Left lung (tissue), 14 donors: ENCODE results near the gene ACOX2. TPM values are rescaled to one million over a fixed set of nuclear protein-coding genes. Genes with fewer than 3 reads are reported as not detected.
A peak's percentile ranks its signal among the peaks of the same experiment; 100 is the strongest.

Experiments
- ATAC-seq: fragments of 200-7000 bp; cut with Tn5 transposase; one replicate; pipeline ENCODE4 v1.9.1; 2020; ENCODE audit warnings: moderate library complexity
- DNase-seq, 4 donors: peaks; one replicate each; pipeline ENCODE4 v3.0.0-alpha.2; 2013 to 2020
- H3K27ac ChIP-seq, 2 donors: fragments of 200-600 bp; sonication (generic) in 1 of 2; one replicate each; pipeline versions ENCODE4 v1.5.0 to v1.8.0; 2020 to 2021
- H3K27me3 ChIP-seq, 2 donors: fragments of 200-600 bp; sonication (generic) in 1 of 2; one replicate each; pipeline versions ENCODE4 v1.5.0 to v1.8.0; 2020 to 2021
- H3K36me3 ChIP-seq, 2 donors: fragments of 200-600 bp; sonication (generic) in 1 of 2; one replicate each; pipeline versions ENCODE4 v1.5.0 to v1.8.0; 2020 to 2021
- H3K4me1 ChIP-seq, 2 donors: fragments of 200-600 bp; one replicate each; pipeline ENCODE4 v1.8.0; 2021
- H3K4me3 ChIP-seq, 2 donors: fragments of 200-600 bp; sonication (generic) in 1 of 2; one replicate each; pipeline versions ENCODE4 v1.5.0 to v1.8.0; 2020 to 2021; ENCODE audit warnings: mild to moderate bottlenecking in 1 of 2
- H3K9me3 ChIP-seq, 2 donors: fragments of 200-600 bp; sonication (generic) in 1 of 2; one replicate each; pipeline versions ENCODE4 v1.5.0 to v1.8.0; 2020 to 2021
- intact Hi-C, 2 donors: fragments of 100-400 bp; cut with DNase I; formaldehyde crosslinking; loops; one replicate each; pipeline versions ENCODE4 v1.11.2 to v1.14.2; 2022
- long read RNA-seq, 12 donors: library from polyadenylated mRNA in 2 of 12; unstranded in 2 of 12; transcript quantifications; one replicate each; pipeline ENCODE4 v2.0.0 and lab custom pipeline, GENCODE V29; 2019 to 2026
- polyA plus RNA-seq, 6 donors: library from polyadenylated mRNA; unstranded; fragments of 120-200 nt; gene quantifications; one replicate each; pipeline ENCODE4 v1.2.1, GENCODE V29; 2013; ENCODE audit not compliant: insufficient read length in 6 of 6
- total RNA-seq, 2 donors: library from RNA; stranded (reverse); fragmentation: NEBNext Ultra II Directional; extraction: Animal tissue kit (Norgen Biotek cat#: 25700); gene quantifications; one replicate each; pipeline ENCODE4 v1.2.1, GENCODE V29; 2021
- TF ChIP-seq, protein P1 (sequence below), 2 donors: fragments of 200-600 bp; sonication (generic) in 1 of 2; IDR thresholded peaks; one replicate each; pipeline versions ENCODE4 v1.5.0 to v1.8.0; 2021; ENCODE audit warnings: antibody characterized with exemption in 2 of 2
- donor health status: DM: no; HTN: yes; CAD: no.
- donor health status: DM: no; HTN: no; CAD: no.

ACOX2 gene
- 10 to 100 TPM in 1 of 2 donors, 1 to 10 TPM in 1; 9.8 to 31.0 TPM for total RNA-seq
- 10 to 100 TPM; 39.2 to 58.1 (median 47.4) TPM for polyA plus RNA-seq
- long read RNA-seq, donor 1, partial matches to known transcripts = 5 of 10 reads
- long read RNA-seq, donor 1, other reads (novel, unspliced or antisense) = 0 of 10 reads
- long read RNA-seq, donor 2, partial matches to known transcripts = 0 of 2 reads
- long read RNA-seq, donor 2, other reads (novel, unspliced or antisense) = 0 of 2 reads
- long read RNA-seq, donor 3, partial matches to known transcripts = 0 of 1 reads
- long read RNA-seq, donor 3, other reads (novel, unspliced or antisense) = 0 of 1 reads
- long read RNA-seq, donor 4, transcript ACOX2-201 (15 exons, 2,426 nt) = major isoform, 5 of 7 reads
- long read RNA-seq, donor 4, partial matches to known transcripts = 1 of 7 reads
- long read RNA-seq, donor 4, other reads (novel, unspliced or antisense) = 0 of 7 reads
- long read RNA-seq, donor 5, partial matches to known transcripts = 0 of 4 reads
- long read RNA-seq, donor 5, other reads (novel, unspliced or antisense) = 0 of 4 reads
- long read RNA-seq, donor 6, partial matches to known transcripts = 0 of 4 reads
- long read RNA-seq, donor 6, other reads (novel, unspliced or antisense) = 0 of 4 reads
- long read RNA-seq, donor 7, partial matches to known transcripts = 0 of 1 reads
- long read RNA-seq, donor 7, other reads (novel, unspliced or antisense) = 0 of 1 reads
- long read RNA-seq, donor 8, partial matches to known transcripts = 0 of 2 reads
- long read RNA-seq, donor 8, other reads (novel, unspliced or antisense) = 0 of 2 reads
- long read RNA-seq, donor 9 = 0 reads
- long read RNA-seq, donor 10, partial matches to known transcripts = 0 of 3 reads
- long read RNA-seq, donor 10, other reads (novel, unspliced or antisense) = 1 of 3 reads
- long read RNA-seq, donor 11, partial matches to known transcripts = 0 of 1 reads
- long read RNA-seq, donor 11, other reads (novel, unspliced or antisense) = 0 of 1 reads
- long read RNA-seq, donor 12 = 0 reads

GRCh38 chr3:58536501-58537411, at the start of gene ACOX2:
TSS of gene ACOX2 (minus strand) at chr3:58537190. CDS start at chr3:58535106, 2,084 bp downstream.
- Histone ChIP-seq H3K36me3 (no peaks in the 10 kb centered on the region), H3K27ac (peak within 1 kb of the TSS; percentile 53 to 69), H3K9me3 (no peaks in the 10 kb centered on the region), H3K4me3 (peak within 1 kb of the TSS; percentile 8 to 25), H3K4me1 (peaks cover 12 to 30% of the 10 kb centered on the region in 2 donors), H3K27me3 (no peaks in the 10 kb centered on the region)
- DNase-seq (peak; percentile 63 to 87 (median 85)), ATAC-seq (peak; percentile 93)
- intact Hi-C loops = no loop called here
- TF ChIP-seq, protein P1, sequence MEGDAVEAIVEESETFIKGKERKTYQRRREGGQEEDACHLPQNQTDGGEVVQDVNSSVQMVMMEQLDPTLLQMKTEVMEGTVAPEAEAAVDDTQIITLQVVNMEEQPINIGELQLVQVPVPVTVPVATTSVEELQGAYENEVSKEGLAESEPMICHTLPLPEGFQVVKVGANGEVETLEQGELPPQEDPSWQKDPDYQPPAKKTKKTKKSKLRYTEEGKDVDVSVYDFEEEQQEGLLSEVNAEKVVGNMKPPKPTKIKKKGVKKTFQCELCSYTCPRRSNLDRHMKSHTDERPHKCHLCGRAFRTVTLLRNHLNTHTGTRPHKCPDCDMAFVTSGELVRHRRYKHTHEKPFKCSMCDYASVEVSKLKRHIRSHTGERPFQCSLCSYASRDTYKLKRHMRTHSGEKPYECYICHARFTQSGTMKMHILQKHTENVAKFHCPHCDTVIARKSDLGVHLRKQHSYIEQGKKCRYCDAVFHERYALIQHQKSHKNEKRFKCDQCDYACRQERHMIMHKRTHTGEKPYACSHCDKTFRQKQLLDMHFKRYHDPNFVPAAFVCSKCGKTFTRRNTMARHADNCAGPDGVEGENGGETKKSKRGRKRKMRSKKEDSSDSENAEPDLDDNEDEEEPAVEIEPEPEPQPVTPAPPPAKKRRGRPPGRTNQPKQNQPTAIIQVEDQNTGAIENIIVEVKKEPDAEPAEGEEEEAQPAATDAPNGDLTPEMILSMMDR (IDR thresholded peaks at IDR 0.05) = no peak

DNA sequence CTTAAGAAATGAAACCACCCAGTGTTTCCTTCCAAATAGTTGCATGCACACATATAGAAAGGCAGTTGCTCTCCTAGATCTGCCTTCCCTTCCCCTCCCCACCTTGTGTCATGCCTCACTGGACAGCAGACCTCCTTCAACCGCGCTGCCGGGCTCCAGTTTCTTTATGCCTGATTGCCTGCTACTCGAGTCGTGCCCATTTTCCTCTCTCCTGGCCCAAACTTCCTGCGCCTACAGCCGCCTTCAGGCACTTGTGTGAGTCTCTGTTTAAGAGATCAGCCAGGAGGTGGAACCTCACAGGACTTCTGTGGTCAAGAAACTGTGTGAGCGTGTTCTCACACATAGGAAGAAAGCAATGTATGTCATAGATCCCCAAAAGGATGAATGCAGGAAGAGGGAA, 49.0 kb upstream of the ACOX2 start:
- Histone ChIP-seq H3K4me3 (no peak overlapping the region), H3K9me3 (no peaks in the 10 kb centered on the region), H3K4me1 (peaks cover 0 to 29% of the 10 kb centered on the region in 2 donors), H3K27ac (no peak overlapping the region), H3K27me3 (peaks cover 18 to 49% of the 10 kb centered on the region in 2 donors), H3K36me3 (no peaks in the 10 kb centered on the region)
- intact Hi-C loops = no loop called here
- DNase-seq (no peak), ATAC-seq (no peak)
- TF ChIP-seq, protein P1 (IDR thresholded peaks at IDR 0.05) = no peak

DNA sequence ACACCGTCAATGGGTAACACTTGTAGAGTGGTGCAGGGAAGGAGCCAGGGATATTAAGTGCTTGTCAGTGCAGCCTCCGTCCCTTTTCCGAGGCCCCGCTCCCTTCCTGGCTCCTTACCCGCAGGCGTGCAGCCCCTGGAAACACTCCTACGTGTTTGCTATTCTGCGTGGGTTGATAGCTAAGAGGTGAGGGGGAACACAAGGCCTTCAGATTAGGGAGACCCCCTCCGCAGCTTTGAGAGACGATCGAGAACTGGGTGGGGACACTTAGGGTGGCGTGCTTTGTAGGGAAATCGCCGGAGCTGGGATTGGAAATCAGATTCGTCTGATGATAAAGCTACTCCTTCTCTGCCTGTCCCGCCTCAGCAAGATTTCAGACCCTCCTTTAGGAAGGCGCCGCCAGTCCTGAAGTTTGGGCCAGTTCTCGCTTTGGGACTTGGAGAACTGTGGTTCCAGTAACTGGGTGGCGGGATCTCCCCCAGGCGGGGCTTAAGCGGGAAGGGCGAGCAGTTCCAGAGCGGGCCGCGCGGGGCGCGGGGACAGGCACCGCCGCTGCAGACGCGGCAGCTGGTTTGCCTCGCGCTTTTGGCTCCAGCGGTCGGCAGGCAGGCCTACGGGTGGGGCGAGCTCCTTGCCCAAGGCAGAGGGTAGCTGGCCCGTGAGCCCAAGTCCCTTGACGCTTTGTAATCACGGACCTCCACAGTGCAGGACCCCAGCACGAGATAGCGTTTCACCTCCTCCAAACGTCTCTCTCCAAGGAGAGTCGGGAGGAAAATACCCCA, 48.2 kb upstream of the ACOX2 start:
- peak; percentile 66 to 94 (median 76) for DNase-seq
- H3K27ac ChIP-seq = peak overlapping the region; percentile 51 to 76
- H3K36me3 ChIP-seq = no peaks in the 10 kb centered on the region
- TF ChIP-seq, protein P1 (IDR thresholded peaks at IDR 0.05) = peak; percentile 90 to 92
- no peaks in the 10 kb centered on the region for H3K9me3 ChIP-seq
- intact Hi-C loops = no loop called here
- ATAC-seq = peak; percentile 97
- H3K4me1 ChIP-seq = peaks cover 0 to 29% of the 10 kb centered on the region in 2 donors
- H3K4me3 ChIP-seq = peak overlapping the region; percentile 41 to 54
- peaks cover 18 to 49% of the 10 kb centered on the region in 2 donors for H3K27me3 ChIP-seq

DNA sequence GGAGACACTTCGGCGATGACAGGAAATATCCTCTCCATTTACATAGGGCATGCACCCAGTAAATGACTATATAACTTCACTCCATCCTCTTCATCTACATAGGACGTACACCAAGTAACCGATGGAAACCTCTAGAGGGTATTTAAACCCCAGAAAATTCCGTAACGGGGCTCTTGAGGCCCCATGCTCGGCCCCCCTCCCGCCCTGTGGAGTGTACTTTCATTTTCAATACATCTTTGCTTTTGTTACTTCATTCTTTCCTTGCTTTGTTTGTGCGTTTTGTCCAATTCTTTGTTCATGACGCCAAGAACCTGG, 47.7 kb upstream of the ACOX2 start:
- TF ChIP-seq, protein P1 (IDR thresholded peaks at IDR 0.05) = no peak
- Histone ChIP-seq H3K27me3 (peaks cover 18 to 49% of the 10 kb centered on the region in 2 donors), H3K9me3 (no peaks in the 10 kb centered on the region), H3K4me3 (peak overlapping the region; percentile 41 to 54), H3K27ac (peak overlapping the region; percentile 51 to 76), H3K4me1 (peaks cover 0 to 29% of the 10 kb centered on the region in 2 donors), H3K36me3 (no peaks in the 10 kb centered on the region)
- DNase-seq = no peak
- intact Hi-C loops = no loop called here
- peak; percentile 37 for ATAC-seq
